ENCODE data around the gene ETV5.

- TF ChIP-seq CTCF (IDR thresholded peaks at IDR 0.05) (no peak), POLR2A (IDR thresholded peaks at IDR 0.05) (no peak)
These were observed 32.8 kb downstream of the ETV5 start for GRCh38 chr3:186075931-186076567.

All from uterus (tissue), 2 donors.